ENCODE data around the gene AGRN. TPM values are rescaled to one million over a fixed set of nuclear protein-coding genes. Genes with fewer than 3 reads are reported as not detected.

AGRN gene
- total RNA-seq, 1 experiment from 2014 or later: 175 TPM

- no peak overlapping the region for H3K27ac ChIP-seq (ENCODE audit: insufficient read length, low read depth, low read length)
- no peaks in the 10 kb centered on the region for H3K4me1 ChIP-seq (ENCODE audit: insufficient read depth, low read length)
- no peak overlapping the region for H3K56ac ChIP-seq (ENCODE audit: insufficient read length, low read depth, low read length)
- Mint-ChIP-seq H3K4me3 (no peak overlapping the region), H3K36me3 (ENCODE audit: insufficient read depth in 1 of 3, low read depth in 3 of 3) (peaks cover 10 to 52% (median 43%) of the 10 kb centered on the region in 3 experiments), H3K9me3 (no peaks in the 10 kb centered on the region; a peak in 1 of 5 replicates), H3K4me1 (no peaks in the 10 kb centered on the region; a peak in 1 of 4 replicates), H3K27ac (no peak overlapping the region), H3K27me3 (ENCODE audit: low read depth) (no peaks in the 10 kb centered on the region; the same call in 1 of the 2 replicates)
- H3K23me2 ChIP-seq (ENCODE audit: insufficient read length, low read depth, low read length, poor library complexity, severe bottlenecking): peaks cover 1% of the 10 kb centered on the region
- H3K27me3 ChIP-seq (ENCODE audit: insufficient read depth, low read length): no peaks in the 10 kb centered on the region
- no peaks in the 10 kb centered on the region for H3K79me1 ChIP-seq (ENCODE audit: insufficient read depth, low read depth, low read length, poor library complexity, severe bottlenecking)
- H4K20me1 ChIP-seq (ENCODE audit: control insufficient read depth, insufficient read depth, insufficient read length): peaks cover 3% of the 10 kb centered on the region
- WGBS (ENCODE audit: extremely low coverage, insufficient read length, low lambda C conversion rate): no CpG with 5 or more reads among the region's 20 CpGs
- H2AFZ ChIP-seq (ENCODE audit: low read length): no peak overlapping the region
- H3K14ac ChIP-seq (ENCODE audit: insufficient read depth, low read length): no peak overlapping the region
- H3K4me2 ChIP-seq (ENCODE audit: insufficient read depth, insufficient read length, low read length): no peak overlapping the region
- H2BK5ac ChIP-seq (ENCODE audit: insufficient read length, low read length): no peak overlapping the region
- H4K8ac ChIP-seq (replicated peaks; ENCODE audit: insufficient read length, low read depth, low read length): no peak overlapping the region
- no peak overlapping the region for H2BK120ac ChIP-seq (ENCODE audit: low read depth, low read length, poor library complexity, severe bottlenecking)
- no peak overlapping the region for H3T11ph ChIP-seq (ENCODE audit: low read length)
- H3K79me2 ChIP-seq (ENCODE audit: insufficient read depth, low read length): no peaks in the 10 kb centered on the region
- no peak overlapping the region for H2BK15ac ChIP-seq (ENCODE audit: low read depth, low read length)
- no peak overlapping the region for H3K4ac ChIP-seq (ENCODE audit: low read depth, low read length)
- no peak overlapping the region for H4K91ac ChIP-seq (ENCODE audit: insufficient read length, low read depth, low read length)
- H2BK20ac ChIP-seq (ENCODE audit: low read depth, low read length, poor library complexity, severe bottlenecking): no peak overlapping the region
- no peak for DNase-seq
- no peak overlapping the region for H4K5ac ChIP-seq (ENCODE audit: insufficient read length, low read depth, low read length)
- TF ChIP-seq CTCF (conservative IDR thresholded peaks at IDR 0.05): no peak
- no peak overlapping the region for H3K18ac ChIP-seq (ENCODE audit: insufficient read length, low read depth, low read length)
- no peaks in the 10 kb centered on the region for H3K9me3 ChIP-seq (ENCODE audit: control insufficient read depth, low read depth, low read length)
- H2BK12ac ChIP-seq (ENCODE audit: insufficient read length, low read depth, low read length): no peak overlapping the region
- no peak overlapping the region for H2AK5ac ChIP-seq (ENCODE audit: insufficient read length, low read length)
- H3K9ac ChIP-seq (ENCODE audit: extremely low read depth, insufficient read length, low read length): no peak overlapping the region
- H3K23ac ChIP-seq (ENCODE audit: insufficient read length, low read depth, low read length): no peak overlapping the region
These were observed 26.3 kb downstream of the AGRN start for GRCh38 chr1:1046243-1046642.

Measured in H9 (cell line).